Right hindlimb (tissue), 1 donor: ENCODE measurements around the gene S100A8.

Experiments used
- DNase-seq: peaks from one replicate; pipeline ENCODE4 v3.0.0-alpha.2; 2018

S100A8 gene

GRCh38 chr1:153389973-153390879 lies 647 bp downstream of the S100A8 start:
- no peak for DNase-seq

- DNase-seq = no peak
Measured at GRCh38 chr1:153389401-153389800, 1.5 kb downstream of the S100A8 start.

- no peak for DNase-seq
Measured at GRCh38 chr1:153387785-153388184, 3.1 kb downstream of the S100A8 start.

GRCh38 chr1:153387001-153387400 lies 3.9 kb downstream of the S100A8 start:
- DNase-seq = no peak

GRCh38 chr1:153386500-153386901 lies 4.4 kb downstream of the S100A8 start:
- no peak for DNase-seq

GRCh38 chr1:153384958-153385580 lies 5.8 kb downstream of the S100A8 start:
- DNase-seq = no peak

- DNase-seq = no peak
Measured at GRCh38 chr1:153380711-153381110, 10.2 kb downstream of the S100A8 start.

- no peak for DNase-seq
Measured at GRCh38 chr1:153379591-153379990, 11.3 kb downstream of the S100A8 start.

GRCh38 chr1:153375511-153375910 lies 15.4 kb downstream of the S100A8 start, which contains the start of gene S100A12:
S100A12 (minus strand) TSS chr1:153375621; CDS start chr1:153374592, 1,029 bp downstream.
- no peak for DNase-seq

- no peak for DNase-seq
Measured at GRCh38 chr1:153374071-153374470, 16.8 kb downstream of the S100A8 start.

GRCh38 chr1:153372571-153372970 lies 18.3 kb downstream of the S100A8 start:
- DNase-seq = no peak

GRCh38 chr1:153371231-153371630 lies 19.6 kb downstream of the S100A8 start:
- no peak for DNase-seq

- no peak for DNase-seq
Measured at GRCh38 chr1:153370146-153370545, 20.7 kb downstream of the S100A8 start.

- no peak for DNase-seq
Measured at GRCh38 chr1:153368495-153368894, 22.4 kb downstream of the S100A8 start.

- DNase-seq = no peak
Measured at GRCh38 chr1:153367090-153367489, 23.8 kb downstream of the S100A8 start.

- DNase-seq = no peak
Measured at GRCh38 chr1:153366261-153366660, 24.6 kb downstream of the S100A8 start.

GRCh38 chr1:153365696-153366095 lies 25.2 kb downstream of the S100A8 start:
- DNase-seq = no peak

- no peak for DNase-seq
Measured at GRCh38 chr1:153364766-153365666, 25.9 kb downstream of the S100A8 start.

- DNase-seq = no peak
Measured at GRCh38 chr1:153364156-153364555, 26.7 kb downstream of the S100A8 start.

GRCh38 chr1:153363641-153364040 lies 27.2 kb downstream of the S100A8 start:
- DNase-seq = no peak

GRCh38 chr1:153362187-153362775 lies 28.6 kb downstream of the S100A8 start:
- DNase-seq = no peak

- no peak for DNase-seq
Measured at GRCh38 chr1:153361480-153362109, 29.3 kb downstream of the S100A8 start.
